ENCODE data around the gene NDUFS2. TPM values are rescaled to one million over a fixed set of nuclear protein-coding genes. Genes with fewer than 3 reads are reported as not detected.

NDUFS2 gene
- total RNA-seq, 2 experiments from 2014 or later, result 49.9 to 55.7 TPM

GRCh38 chr1:161196111-161196510, 6.1 kb upstream of the NDUFS2 start:
- Mint-ChIP-seq H3K27ac (no peak overlapping the region), H3K27me3 (no peaks in the 10 kb centered on the region), H3K4me3 (no peak overlapping the region), H3K9me3 (no peaks in the 10 kb centered on the region), H3K4me1 (ENCODE audit: low read depth) (peaks cover 37% of the 10 kb centered on the region), H3K36me3 (ENCODE audit: low read depth) (no peaks in the 10 kb centered on the region)
- Histone ChIP-seq H3K4me3 (ENCODE audit: low read length) (no peak overlapping the region), H3K36me3 (ENCODE audit: insufficient read depth, low read length) (no peaks in the 10 kb centered on the region), H3K27ac (ENCODE audit: low read depth in 1 of 2, low read length in 2 of 2) (no peak overlapping the region), H3K4me1 (ENCODE audit: insufficient read depth, low read length) (peaks cover 67% of the 10 kb centered on the region), H3K9me3 (ENCODE audit: control insufficient read depth in 1 of 2, insufficient read depth in 1 of 2, low read length in 2 of 2) (no peaks in the 10 kb centered on the region), H3K27me3 (ENCODE audit: control insufficient read depth in 1 of 2, insufficient read depth in 2 of 2, low read length in 2 of 2) (no peaks in the 10 kb centered on the region)
- ATAC-seq (ENCODE audit: poor library complexity) (no peak), DNase-seq (peak in 1 of 14 experiments; percentile 6)
- ChIA-PET POLR2A (interaction anchor here (1.4 to 2.4 kb wide), 2 partner anchors 11 to 29 kb away, joined by 3 to 5 read pairs; partner anchors contain the start of gene TOMM40L), CTCF (interaction anchor here (0.5 kb wide), 1 partner anchor 98 kb away, joined by 3 read pairs; no protein-coding TSS in a partner anchor)
- no peak for TF ChIP-seq CTCF (IDR thresholded peaks at IDR 0.05)
- intact Hi-C loops (cut with DNase I, micrococcal nuclease), result no loop called here

DNA sequence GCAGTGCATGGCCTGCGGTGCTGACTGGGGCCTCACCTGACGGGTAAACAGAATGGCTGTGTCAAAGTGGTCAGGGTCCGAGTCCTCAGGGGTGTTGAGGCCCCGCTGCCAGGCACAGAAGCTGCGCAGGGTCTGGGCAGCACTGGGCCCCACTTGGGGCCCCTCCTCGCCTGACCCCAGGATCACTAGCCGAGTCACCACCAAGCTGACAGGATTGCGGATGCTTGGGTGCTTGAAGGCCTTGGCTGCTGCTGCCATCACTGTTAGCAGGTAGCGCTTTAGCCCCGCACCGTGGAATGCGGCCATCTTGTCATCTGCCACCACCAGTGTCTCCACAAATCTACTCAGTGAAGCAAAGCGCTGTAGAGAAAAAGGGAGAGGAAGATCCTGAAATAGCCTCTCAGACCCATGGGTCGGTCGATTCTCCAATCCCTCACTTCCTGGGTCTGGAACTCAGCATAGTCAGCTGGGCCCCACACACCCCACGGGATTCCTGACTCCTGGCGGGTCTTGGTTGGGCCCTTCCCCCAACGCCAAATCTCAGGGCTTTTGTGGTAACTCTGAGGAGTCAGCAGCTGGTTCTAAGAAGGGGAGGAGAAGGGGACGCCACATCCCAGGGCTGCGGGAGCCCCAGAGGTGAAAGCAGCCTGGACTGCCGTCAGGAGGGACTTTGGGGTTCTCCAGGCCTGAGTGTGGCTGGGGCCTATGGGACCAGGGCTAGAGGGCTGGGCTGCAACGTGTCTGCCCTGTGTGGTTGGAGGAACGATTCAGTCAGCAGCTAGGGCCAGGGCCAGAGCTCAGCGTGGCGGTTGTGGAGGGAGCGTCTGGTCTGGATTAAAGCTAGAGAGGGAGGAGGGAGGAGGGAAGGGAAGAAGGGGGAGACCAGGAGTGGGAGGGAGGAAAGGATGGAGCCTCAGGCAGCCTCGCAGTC, 5.4 kb upstream of the NDUFS2 start:
- Histone ChIP-seq H3K9me3 (ENCODE audit: control insufficient read depth in 1 of 2, insufficient read depth in 1 of 2, low read length in 2 of 2) (no peaks in the 10 kb centered on the region), H3K27me3 (ENCODE audit: control insufficient read depth in 1 of 2, insufficient read depth in 2 of 2, low read length in 2 of 2) (no peaks in the 10 kb centered on the region), H3K4me3 (ENCODE audit: low read length) (no peak overlapping the region), H3K27ac (ENCODE audit: low read depth in 1 of 2, low read length in 2 of 2) (no peak overlapping the region), H3K4me1 (ENCODE audit: insufficient read depth, low read length) (peaks cover 67% of the 10 kb centered on the region), H3K36me3 (ENCODE audit: insufficient read depth, low read length) (no peaks in the 10 kb centered on the region)
- H3K36me3 Mint-ChIP-seq (ENCODE audit: low read depth), result no peaks in the 10 kb centered on the region
- H3K9me3 Mint-ChIP-seq, result no peaks in the 10 kb centered on the region
- H3K27ac Mint-ChIP-seq, result no peak overlapping the region
- ChIA-PET CTCF (no interaction called here), POLR2A (interaction anchor here (0.6 to 1.4 kb wide), 3 partner anchors 29 to 597 kb away, joined by 3 read pairs; partner anchors contain the start of gene TOMM40L)
- H3K27me3 Mint-ChIP-seq, result no peaks in the 10 kb centered on the region
- H3K4me3 Mint-ChIP-seq, result no peak overlapping the region
- no peak for TF ChIP-seq CTCF (IDR thresholded peaks at IDR 0.05)
- intact Hi-C loops (cut with DNase I, micrococcal nuclease), result no loop called here
- ATAC-seq (ENCODE audit: poor library complexity), result no peak
- peaks cover 41% of the 10 kb centered on the region for H3K4me1 Mint-ChIP-seq (ENCODE audit: low read depth)
- DNase-seq, result no peak

DNA sequence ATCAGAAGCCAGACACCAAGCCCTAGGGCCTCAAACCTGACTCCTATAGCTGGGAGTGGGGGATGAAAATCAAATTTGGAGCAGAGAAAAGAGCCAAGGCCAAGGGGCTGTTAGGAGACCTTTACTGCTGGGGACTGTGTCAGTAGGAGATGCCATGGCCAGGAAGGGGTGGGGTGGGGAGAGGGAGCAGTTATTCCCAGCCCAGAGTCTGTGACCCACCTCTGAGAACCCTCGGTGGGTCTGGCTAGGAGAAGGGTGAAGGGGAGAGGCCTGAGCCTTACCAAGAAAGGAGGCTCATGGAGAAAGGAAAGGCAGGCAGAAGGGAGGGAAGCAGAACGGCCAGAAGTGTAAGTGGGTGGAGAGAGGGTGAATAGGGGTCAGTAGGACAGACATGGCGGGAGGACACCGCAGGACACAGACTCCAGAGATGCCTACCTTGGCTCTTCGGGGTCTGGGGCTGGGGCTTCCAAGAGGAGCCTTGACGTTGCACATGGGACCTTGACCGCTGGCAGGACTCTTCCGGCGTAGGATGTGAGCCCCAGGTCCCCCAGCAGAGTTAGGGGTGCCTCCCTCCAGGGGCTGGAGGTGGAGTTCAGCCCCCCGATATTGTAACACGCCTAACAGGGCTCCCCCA, 4.5 kb upstream of the NDUFS2 start:
- no peak for TF ChIP-seq CTCF (IDR thresholded peaks at IDR 0.05)
- Histone ChIP-seq H3K27ac (ENCODE audit: low read depth in 1 of 2, low read length in 2 of 2) (no peak overlapping the region), H3K27me3 (ENCODE audit: control insufficient read depth in 1 of 2, insufficient read depth in 2 of 2, low read length in 2 of 2) (no peaks in the 10 kb centered on the region), H3K4me1 (ENCODE audit: insufficient read depth, low read length) (peaks cover 61% of the 10 kb centered on the region), H3K9me3 (ENCODE audit: control insufficient read depth in 1 of 2, insufficient read depth in 1 of 2, low read length in 2 of 2) (no peaks in the 10 kb centered on the region), H3K4me3 (ENCODE audit: low read length) (no peak overlapping the region), H3K36me3 (ENCODE audit: insufficient read depth, low read length) (no peaks in the 10 kb centered on the region)
- H3K4me1 Mint-ChIP-seq (ENCODE audit: low read depth), result peaks cover 41% of the 10 kb centered on the region
- H3K27ac Mint-ChIP-seq, result peak overlapping the region; percentile 20
- no peaks in the 10 kb centered on the region for H3K9me3 Mint-ChIP-seq
- intact Hi-C loops (cut with DNase I, micrococcal nuclease), result loop anchor here in 1 of 2 experiments (2.0 kb wide), 1 partner anchor 29 kb away; no protein-coding TSS in a partner anchor
- no peaks in the 10 kb centered on the region for H3K27me3 Mint-ChIP-seq
- POLR2A ChIA-PET, result interaction anchor here (0.7 kb wide), 1 partner anchor 108 kb away, joined by 3 read pairs; no protein-coding TSS in a partner anchor
- H3K4me3 Mint-ChIP-seq, result no peak overlapping the region
- no peak for DNase-seq
- CTCF ChIA-PET, result no interaction called here
- ATAC-seq (ENCODE audit: poor library complexity), result no peak
- peaks cover 8% of the 10 kb centered on the region for H3K36me3 Mint-ChIP-seq (ENCODE audit: low read depth)

Data from CD4-positive, alpha-beta T cell (primary cell).